Neuronal stem cell (in vitro differentiated cells): Measurements from ENCODE around the gene TMEM121.
A peak's percentile ranks its signal among the peaks of the same experiment; 100 is the strongest.

ENCODE experiments used
- DNase-seq: peaks from one replicate; pipeline ENCODE4 v3.0.0-alpha.2; 2013; ENCODE audit warnings: low spot score
- H2AFZ ChIP-seq: one replicate; pipeline ENCODE4 v1.6.1; 2013; ENCODE audit warnings: mild to moderate bottlenecking, low read length, inconsistent platforms
- H2AK5ac ChIP-seq: 2 replicates; pipeline ENCODE4 v1.6.1; 2013; ENCODE audit warnings: low read depth, mild to moderate bottlenecking, inconsistent platforms, low read length, moderate library complexity, mixed read lengths
- H2BK120ac ChIP-seq: 2 replicates; pipeline ENCODE4 v1.6.1; 2013; ENCODE audit warnings: low read depth, mild to moderate bottlenecking, inconsistent platforms, low read length, moderate library complexity, mixed read lengths
- H2BK12ac ChIP-seq: one replicate; pipeline ENCODE4 v1.6.1; 2013; ENCODE audit warnings: low read length, inconsistent platforms
- H2BK15ac ChIP-seq: 2 replicates; pipeline ENCODE4 v1.6.1; 2013; ENCODE audit warnings: mild to moderate bottlenecking, low read length, inconsistent platforms, mixed read lengths
- H2BK5ac ChIP-seq: one replicate; pipeline ENCODE4 v1.6.1; 2013; ENCODE audit warnings: inconsistent platforms, mild to moderate bottlenecking, low read length, moderate library complexity
- H3K14ac ChIP-seq: one replicate; pipeline ENCODE4 v1.6.1; 2013; ENCODE audit warnings: low read length, inconsistent platforms
- H3K18ac ChIP-seq: 2 replicates; pipeline ENCODE4 v1.6.1; 2013; ENCODE audit warnings: low read length, inconsistent platforms
- H3K23ac ChIP-seq: 2 replicates; pipeline ENCODE4 v1.6.1; 2013; ENCODE audit warnings: low read depth, mild to moderate bottlenecking, mixed read lengths, low read length, inconsistent platforms; ENCODE audit not compliant: poor library complexity
- H3K27ac ChIP-seq: replicated peaks from 3 replicates; pipeline ENCODE4 v1.5.1; 2013; ENCODE audit warnings: low read length, inconsistent platforms
- H3K27me3 ChIP-seq, 3 experiments: 2 replicates each; pipeline ENCODE4 v1.6.1; 2013; ENCODE audit warnings: low read length in 3 of 3, mild to moderate bottlenecking in 2 of 3, inconsistent platforms in 1 of 3, low read depth in 1 of 3, mixed read lengths in 1 of 3, moderate library complexity in 1 of 3; ENCODE audit not compliant: control insufficient read depth in 3 of 3, insufficient read depth in 3 of 3
- H3K36me3 ChIP-seq, 2 donors: replicated peaks in 1 of 2; 2 replicates each; pipeline ENCODE4 v1.6.1; 2013; ENCODE audit warnings: low read length in 2 of 2; ENCODE audit not compliant: control insufficient read depth in 2 of 2, insufficient read depth in 2 of 2
- H3K4ac ChIP-seq: 2 replicates; pipeline ENCODE4 v1.6.1; 2013; ENCODE audit warnings: inconsistent platforms, mild to moderate bottlenecking, low read length, moderate library complexity
- H3K4me1 ChIP-seq, 2 donors: 1 replicate in 1 of 2; 2 replicates in 1 of 2; pipeline ENCODE4 v1.6.1; 2013; ENCODE audit warnings: low read length in 2 of 2, low read depth in 1 of 2; ENCODE audit not compliant: control insufficient read depth in 2 of 2, insufficient read depth in 1 of 2
- H3K4me2 ChIP-seq: one replicate; pipeline ENCODE4 v1.6.1; 2013; ENCODE audit warnings: mild to moderate bottlenecking, low read length, inconsistent platforms; ENCODE audit not compliant: insufficient read depth, poor library complexity, severe bottlenecking
- H3K4me3 ChIP-seq, 2 donors: 2 replicates each; pipeline ENCODE4 v1.5.1; 2013; ENCODE audit warnings: low read length in 2 of 2, mild to moderate bottlenecking in 2 of 2, inconsistent platforms in 1 of 2, moderate library complexity in 1 of 2
- H3K79me1 ChIP-seq: one replicate; pipeline ENCODE4 v1.6.1; 2013; ENCODE audit warnings: low read depth, mild to moderate bottlenecking, inconsistent platforms, low read length, moderate library complexity
- H3K9ac ChIP-seq: one replicate; pipeline ENCODE4 v1.6.1; 2013; ENCODE audit warnings: mild to moderate bottlenecking, low read depth, low read length, inconsistent platforms; ENCODE audit not compliant: poor library complexity
- H3K9me3 ChIP-seq, 2 donors: replicated peaks in 1 of 2; 2 replicates each; pipeline versions ENCODE3 to v1.6.1; 2013; ENCODE audit warnings: low read length in 2 of 2, mild to moderate bottlenecking in 2 of 2, inconsistent platforms in 1 of 2, low read depth in 1 of 2, mixed read lengths in 1 of 2, moderate library complexity in 1 of 2; ENCODE audit not compliant: control insufficient read depth in 2 of 2, insufficient read depth in 1 of 2
- H4K8ac ChIP-seq: one replicate; pipeline ENCODE4 v1.6.1; 2013; ENCODE audit warnings: low read depth, mild to moderate bottlenecking, inconsistent platforms, low read length, moderate library complexity
- H4K91ac ChIP-seq: one replicate; pipeline ENCODE4 v1.6.1; 2013; ENCODE audit warnings: low read length, low read depth, mild to moderate bottlenecking, inconsistent platforms; ENCODE audit not compliant: poor library complexity
- WGBS, 2 donors: extraction: QIAGEN DNeasy Blood & Tissue Kit; methylation state at CpG; one replicate each; pipeline ENCODE4 v1.1.7; 2013; ENCODE audit warnings: missing lambda C conversion rate in 2 of 2, mixed read lengths in 1 of 2; ENCODE audit not compliant: insufficient read length in 2 of 2, insufficient replicate concordance in 1 of 2; ENCODE audit errors: extremely low coverage in 2 of 2; 5-methylcytosine and 5-hydroxymethylcytosine counted together

TMEM121 gene

DNA sequence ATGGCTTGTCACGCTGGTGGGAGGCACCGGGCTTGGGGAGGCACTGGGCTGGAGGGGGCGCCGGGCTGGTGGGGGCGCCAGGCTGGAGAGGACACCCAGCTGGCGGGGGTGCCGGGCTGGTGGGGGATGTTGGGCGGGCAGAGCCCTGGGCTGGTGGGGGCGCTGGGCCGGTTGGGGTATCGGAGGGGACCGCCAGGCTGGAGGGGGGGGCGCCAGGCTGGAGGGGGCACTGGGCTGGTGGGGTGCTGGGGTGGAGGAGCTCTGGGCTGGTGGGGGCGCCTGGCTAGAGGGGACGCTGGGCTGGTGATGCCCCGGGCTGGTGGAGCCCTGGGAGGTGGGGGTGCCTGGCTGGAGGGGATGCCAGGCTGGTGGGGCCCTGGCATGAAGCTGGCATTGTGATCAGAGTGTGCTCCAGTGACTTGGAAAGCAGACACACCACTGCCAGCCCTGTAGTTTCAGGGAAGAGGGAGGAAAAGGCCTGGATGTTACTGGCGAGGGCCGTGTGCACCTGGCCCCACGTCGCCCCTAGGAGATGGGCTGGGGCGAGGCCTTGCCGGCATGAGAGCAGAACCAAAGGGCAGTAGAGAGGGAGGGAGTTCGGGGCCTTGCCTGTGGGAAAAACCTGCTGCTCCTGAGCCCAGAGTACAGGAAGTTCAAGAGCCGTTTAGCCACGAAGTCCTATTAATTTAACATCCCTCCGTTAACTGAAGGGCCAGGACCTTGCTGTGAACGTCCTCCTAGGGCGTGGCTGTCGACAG is 22.3 kb upstream of the TMEM121 start:
- Histone ChIP-seq H2AFZ (no peak overlapping the region), H4K8ac (peak overlapping the region; percentile 65), H3K4me2 (no peak overlapping the region)

DNA sequence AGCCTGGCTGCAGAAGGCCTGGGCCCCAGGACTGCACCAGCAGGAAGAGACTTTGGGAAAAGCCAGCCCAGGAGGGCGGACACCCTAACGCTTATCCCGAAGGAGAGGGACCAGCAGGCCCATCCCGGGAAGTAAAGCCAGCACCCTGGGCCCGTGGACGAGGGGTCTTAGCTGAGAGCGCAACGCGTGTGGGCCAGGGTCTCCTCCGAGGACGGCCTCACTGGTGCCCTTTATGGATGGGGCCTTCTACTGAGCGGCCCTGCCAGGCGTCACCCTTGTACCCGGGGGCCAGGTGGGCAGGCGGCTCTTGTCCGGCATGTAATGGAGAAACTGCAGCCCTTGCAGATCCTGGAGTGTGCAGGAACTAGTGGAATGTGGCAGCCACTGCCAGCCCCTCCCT is 21.3 kb upstream of the TMEM121 start:
- H3K23ac ChIP-seq, result no peak overlapping the region
- no peak overlapping the region for H2BK120ac ChIP-seq
- no peak overlapping the region for H2BK12ac ChIP-seq
- H3K4ac ChIP-seq, result no peak overlapping the region
- H3K9me3 ChIP-seq, result peaks cover 0 to 6% of the 10 kb centered on the region in 2 donors
- peaks cover 3 to 5% of the 10 kb centered on the region in 2 donors for H3K4me1 ChIP-seq
- H2BK15ac ChIP-seq, result no peak overlapping the region
- no peak overlapping the region for H2BK5ac ChIP-seq
- peak overlapping the region; percentile 14 for H2AK5ac ChIP-seq
- no peaks in the 10 kb centered on the region for H3K36me3 ChIP-seq
- peaks cover 0 to 15% (median 0%) of the 10 kb centered on the region in 3 experiments for H3K27me3 ChIP-seq
- H3K4me2 ChIP-seq, result no peak overlapping the region
- DNase-seq, result no peak
- H4K91ac ChIP-seq, result no peak overlapping the region
- H3K14ac ChIP-seq, result peak overlapping the region; percentile 9
- H3K9ac ChIP-seq, result no peak overlapping the region
- H3K4me3 ChIP-seq, result no peak overlapping the region
- WGBS, 2 donors, result no CpG with 5 or more reads among the region's 16 CpGs
- peaks cover 3% of the 10 kb centered on the region for H3K79me1 ChIP-seq
- no peak overlapping the region for H2AFZ ChIP-seq
- peak overlapping the region; percentile 2 for H3K18ac ChIP-seq
- H4K8ac ChIP-seq, result no peak overlapping the region
- H3K27ac ChIP-seq, result no peak overlapping the region

More for the DNA sequence above, 22.3 kb upstream of the TMEM121 start:
- no peak overlapping the region for H2BK15ac ChIP-seq
- no peak overlapping the region for H3K4me3 ChIP-seq
- H3K18ac ChIP-seq, result peak overlapping the region; percentile 57
- peaks cover 5 to 9% of the 10 kb centered on the region in 2 donors for H3K4me1 ChIP-seq
- no peak overlapping the region for H3K9ac ChIP-seq
- no peaks in the 10 kb centered on the region for H3K36me3 ChIP-seq
- H2BK12ac ChIP-seq, result peak overlapping the region; percentile 22
- no peak overlapping the region for H3K23ac ChIP-seq
- H3K27me3 ChIP-seq, result peaks cover 0 to 15% (median 0%) of the 10 kb centered on the region in 3 experiments
- no peak for DNase-seq
- no peak overlapping the region for H2BK5ac ChIP-seq
- H3K27ac ChIP-seq, result no peak overlapping the region
- peak overlapping the region; percentile 82 for H3K14ac ChIP-seq
- H3K9me3 ChIP-seq, result peaks cover 0 to 6% of the 10 kb centered on the region in 2 donors
- H2AK5ac ChIP-seq, result no peak overlapping the region
- no CpG with 5 or more reads among the region's 29 CpGs for WGBS, 2 donors
- no peak overlapping the region for H3K4ac ChIP-seq
- peaks cover 3% of the 10 kb centered on the region for H3K79me1 ChIP-seq
- no peak overlapping the region for H4K91ac ChIP-seq
- H2BK120ac ChIP-seq, result no peak overlapping the region

DNA sequence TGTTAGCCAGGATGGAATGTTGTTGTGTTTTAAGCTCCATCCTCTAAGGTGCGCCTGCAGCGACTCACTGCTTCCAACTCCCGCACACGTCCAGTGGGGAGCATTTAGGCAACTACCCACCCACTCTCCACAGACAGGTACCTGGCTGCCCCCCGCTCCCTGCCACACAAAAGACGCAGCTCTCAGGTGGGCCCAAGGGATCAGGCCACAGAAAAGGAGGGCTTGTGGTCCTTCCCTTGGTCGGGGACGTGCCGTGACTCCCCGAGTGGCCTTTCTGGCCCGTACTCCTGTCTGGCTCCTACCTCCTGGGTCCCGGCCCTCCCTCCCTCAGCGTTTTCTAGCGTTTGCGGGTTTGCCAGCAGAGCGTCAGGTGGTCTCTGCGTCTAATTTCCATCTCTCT is 19.1 kb upstream of the TMEM121 start:
- Histone ChIP-seq H2AK5ac (no peak overlapping the region), H3K27me3 (peaks cover 0 to 22% (median 0%) of the 10 kb centered on the region in 3 experiments), H3K14ac (no peak overlapping the region), H4K8ac (no peak overlapping the region), H2BK120ac (no peak overlapping the region), H3K36me3 (no peaks in the 10 kb centered on the region), H3K23ac (no peak overlapping the region), H3K4me2 (no peak overlapping the region), H2BK12ac (no peak overlapping the region), H3K27ac (no peak overlapping the region), H4K91ac (no peak overlapping the region), H2BK5ac (no peak overlapping the region), H3K9ac (no peak overlapping the region), H3K4ac (no peak overlapping the region), H2BK15ac (no peak overlapping the region), H3K79me1 (peaks cover 3% of the 10 kb centered on the region), H3K18ac (no peak overlapping the region), H3K4me1 (no peaks in the 10 kb centered on the region), H3K4me3 (no peak overlapping the region), H2AFZ (no peak overlapping the region), H3K9me3 (peaks cover 0 to 6% of the 10 kb centered on the region in 2 donors)
- DNase-seq, result no peak
- no CpG with 5 or more reads among the region's 17 CpGs for WGBS, 2 donors

DNA sequence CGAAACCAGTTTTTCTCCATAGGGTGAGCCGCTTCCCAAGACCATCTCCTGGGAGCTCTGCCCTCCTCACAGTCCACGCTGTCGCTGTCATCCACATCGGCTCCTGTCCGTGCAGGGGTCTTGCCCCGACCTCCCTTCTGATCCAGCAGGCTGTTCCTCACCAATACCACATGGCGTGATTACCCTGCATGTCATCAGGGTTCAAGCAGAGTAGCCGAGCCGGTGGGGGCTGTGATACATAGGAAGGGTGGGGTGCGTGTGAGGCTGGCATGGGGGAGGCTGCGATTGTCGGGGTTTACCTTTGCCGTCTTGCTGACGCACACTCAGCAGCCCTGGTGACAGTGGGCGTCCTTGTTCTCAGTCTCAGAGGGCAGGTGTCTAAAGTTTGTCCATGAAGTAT is 18.3 kb upstream of the TMEM121 start:
- DNase-seq, result no peak
- Histone ChIP-seq H3K4me3 (peak overlapping the region in 1 of 2 donors; percentile 35), H3K18ac (no peak overlapping the region), H3K14ac (no peak overlapping the region), H2BK12ac (no peak overlapping the region), H3K9ac (no peak overlapping the region), H3K36me3 (no peaks in the 10 kb centered on the region), H3K4me2 (no peak overlapping the region), H3K79me1 (peaks cover 3% of the 10 kb centered on the region), H3K9me3 (peaks cover 0 to 2% of the 10 kb centered on the region in 2 donors), H2AK5ac (no peak overlapping the region), H2BK15ac (no peak overlapping the region), H2BK120ac (no peak overlapping the region), H3K4me1 (no peaks in the 10 kb centered on the region), H4K91ac (no peak overlapping the region), H4K8ac (no peak overlapping the region), H3K23ac (no peak overlapping the region), H3K4ac (no peak overlapping the region), H2AFZ (no peak overlapping the region), H3K27ac (no peak overlapping the region), H2BK5ac (no peak overlapping the region), H3K27me3 (peaks cover 0 to 30% (median 0%) of the 10 kb centered on the region in 3 experiments)
- no CpG with 5 or more reads among the region's 16 CpGs for WGBS, 2 donors
